Stimulated activated naive CD4-positive, alpha-beta T cell treated with Interleukin-2 at 50 U/mL for 16 hours (primary cell): ENCODE results near the gene TET3.

Source experiments
- DNase-seq: peaks from one replicate; lab custom pipeline; 2025; lab: John Stamatoyannopoulos, UW

Gene TET3

GRCh38 chr2:74031221-74031620 is 46.5 kb downstream of the TET3 start:
- no peak for DNase-seq

GRCh38 chr2:74031959-74032287 is 47.2 kb downstream of the TET3 start:
- no peak for DNase-seq

- DNase-seq: no peak
Measured at GRCh38 chr2:74033375-74033774, 48.7 kb downstream of the TET3 start.
